ENCODE data around the gene ATRN. TPM values are rescaled to one million over a fixed set of nuclear protein-coding genes. Genes with fewer than 3 reads are reported as not detected.

Gene ATRN
- total RNA-seq, 2 experiments from 2014 or later = 8.8 to 9.1 TPM

DNA sequence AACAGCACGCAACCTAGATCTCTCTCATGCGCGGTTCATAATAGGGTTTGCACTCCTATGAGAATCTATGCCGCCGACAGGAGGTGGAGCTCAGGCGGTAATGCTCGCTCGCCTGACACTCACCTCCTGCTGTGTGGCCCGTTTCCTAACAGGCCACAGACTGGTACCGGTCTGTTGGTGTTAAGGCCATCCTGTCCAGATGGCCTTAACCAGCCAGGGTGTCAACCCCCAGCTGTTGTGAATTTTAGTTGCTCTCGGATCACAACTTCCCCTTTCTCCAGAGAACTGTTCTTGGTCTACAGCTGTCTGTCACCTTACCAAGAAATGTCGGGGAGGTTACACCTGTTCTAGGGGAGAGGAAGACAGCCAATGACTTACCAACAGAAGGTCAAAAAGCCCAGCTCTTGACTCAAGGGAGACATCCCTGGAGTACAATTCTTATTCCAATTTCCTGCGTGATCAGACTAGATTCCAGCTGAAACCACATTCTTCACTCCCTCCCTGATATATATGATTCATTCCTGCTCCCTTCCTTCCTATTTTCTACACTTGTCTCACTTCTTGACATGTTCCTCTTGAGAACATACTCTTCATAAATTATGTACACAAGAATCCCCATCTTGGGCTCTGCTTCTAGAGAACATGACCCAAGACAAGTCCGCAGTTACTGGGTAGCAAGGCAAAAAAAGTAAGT, 40.3 kb upstream of the ATRN start:
- H3K27me3 ChIP-seq (ENCODE audit: control insufficient read depth in 1 of 2, insufficient read depth in 2 of 2, low read length in 2 of 2) = peaks cover 0 to 3% of the 10 kb centered on the region in 2 experiments
- DNase-seq (peak in 2 of 14 experiments; percentile 28 to 36), ATAC-seq (ENCODE audit: poor library complexity) (no peak)
- TF ChIP-seq, protein P1, sequence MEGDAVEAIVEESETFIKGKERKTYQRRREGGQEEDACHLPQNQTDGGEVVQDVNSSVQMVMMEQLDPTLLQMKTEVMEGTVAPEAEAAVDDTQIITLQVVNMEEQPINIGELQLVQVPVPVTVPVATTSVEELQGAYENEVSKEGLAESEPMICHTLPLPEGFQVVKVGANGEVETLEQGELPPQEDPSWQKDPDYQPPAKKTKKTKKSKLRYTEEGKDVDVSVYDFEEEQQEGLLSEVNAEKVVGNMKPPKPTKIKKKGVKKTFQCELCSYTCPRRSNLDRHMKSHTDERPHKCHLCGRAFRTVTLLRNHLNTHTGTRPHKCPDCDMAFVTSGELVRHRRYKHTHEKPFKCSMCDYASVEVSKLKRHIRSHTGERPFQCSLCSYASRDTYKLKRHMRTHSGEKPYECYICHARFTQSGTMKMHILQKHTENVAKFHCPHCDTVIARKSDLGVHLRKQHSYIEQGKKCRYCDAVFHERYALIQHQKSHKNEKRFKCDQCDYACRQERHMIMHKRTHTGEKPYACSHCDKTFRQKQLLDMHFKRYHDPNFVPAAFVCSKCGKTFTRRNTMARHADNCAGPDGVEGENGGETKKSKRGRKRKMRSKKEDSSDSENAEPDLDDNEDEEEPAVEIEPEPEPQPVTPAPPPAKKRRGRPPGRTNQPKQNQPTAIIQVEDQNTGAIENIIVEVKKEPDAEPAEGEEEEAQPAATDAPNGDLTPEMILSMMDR (IDR thresholded peaks at IDR 0.05) = no peak
- no peaks in the 10 kb centered on the region for H3K9me3 ChIP-seq (ENCODE audit: control insufficient read depth in 1 of 2, insufficient read depth in 1 of 2, low read length in 2 of 2)
- POLR2A ChIA-PET = no interaction called here
- H3K9me3 Mint-ChIP-seq = no peaks in the 10 kb centered on the region
- intact Hi-C loops (cut with DNase I, micrococcal nuclease) = no loop called here
- H3K27me3 Mint-ChIP-seq = peaks cover 28% of the 10 kb centered on the region
- no peak overlapping the region for H3K4me3 ChIP-seq (ENCODE audit: low read length)
- no peaks in the 10 kb centered on the region for H3K36me3 ChIP-seq (ENCODE audit: insufficient read depth, low read length)
- no peaks in the 10 kb centered on the region for H3K4me1 ChIP-seq (ENCODE audit: insufficient read depth, low read length)
- CTCF ChIA-PET = no interaction called here
- H3K36me3 Mint-ChIP-seq (ENCODE audit: low read depth) = no peaks in the 10 kb centered on the region
- no peak overlapping the region for H3K27ac ChIP-seq (ENCODE audit: low read depth in 1 of 2, low read length in 2 of 2)
- H3K4me3 Mint-ChIP-seq = no peak overlapping the region
- H3K4me1 Mint-ChIP-seq (ENCODE audit: low read depth) = no peaks in the 10 kb centered on the region
- no peak overlapping the region for H3K27ac Mint-ChIP-seq

DNA sequence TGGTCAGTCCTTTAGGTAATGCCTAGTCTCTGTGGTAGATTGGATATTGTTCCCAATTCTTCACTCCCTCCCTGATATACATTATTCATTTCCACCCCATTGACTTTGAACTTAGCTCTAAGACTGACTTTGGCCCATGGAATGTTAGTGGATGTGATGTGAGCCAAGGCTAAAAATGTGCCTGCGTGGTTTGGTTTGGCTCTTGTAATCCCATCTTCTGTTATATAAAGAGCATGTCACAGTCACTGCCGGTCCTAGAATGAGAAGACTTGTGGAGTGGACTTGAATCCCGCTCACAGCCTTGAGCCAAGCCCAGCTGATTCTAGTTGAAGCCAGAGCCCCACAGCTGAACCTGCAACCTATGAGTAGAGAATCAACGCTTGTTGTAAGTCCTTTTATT, 39.7 kb upstream of the ATRN start:
- H3K4me3 Mint-ChIP-seq = no peak overlapping the region
- POLR2A ChIA-PET = no interaction called here
- H3K4me1 ChIP-seq (ENCODE audit: insufficient read depth, low read length) = no peaks in the 10 kb centered on the region

DNA sequence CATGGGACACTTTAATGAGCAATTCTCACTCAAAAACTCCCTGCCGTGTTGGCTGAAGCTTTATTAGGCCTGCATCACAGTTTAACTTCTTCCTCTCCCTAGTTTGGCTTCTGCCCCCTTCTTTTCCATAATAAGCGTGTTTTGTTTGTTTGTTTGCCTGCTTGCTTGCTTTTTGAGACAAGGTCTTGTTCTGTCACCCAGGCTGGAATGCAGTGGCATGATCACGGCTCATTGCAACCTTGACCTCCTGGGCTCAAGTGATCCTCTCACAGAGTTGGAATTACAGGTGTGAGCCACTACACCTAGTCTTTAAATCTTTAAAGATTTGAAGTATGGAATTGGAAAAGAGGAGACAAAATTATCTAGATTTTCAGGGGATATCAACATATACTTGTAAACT, 38.0 kb upstream of the ATRN start:
- TF ChIP-seq, protein P1 (IDR thresholded peaks at IDR 0.05) = no peak
- H3K27me3 ChIP-seq (ENCODE audit: control insufficient read depth in 1 of 2, insufficient read depth in 2 of 2, low read length in 2 of 2) = peaks cover 0 to 3% of the 10 kb centered on the region in 2 experiments

More for the DNA sequence above, 39.7 kb upstream of the ATRN start:
- Mint-ChIP-seq H3K36me3 (ENCODE audit: low read depth) (no peaks in the 10 kb centered on the region), H3K9me3 (no peaks in the 10 kb centered on the region), H3K27me3 (peaks cover 28% of the 10 kb centered on the region), H3K27ac (no peak overlapping the region), H3K4me1 (ENCODE audit: low read depth) (no peaks in the 10 kb centered on the region)
- Histone ChIP-seq H3K27ac (ENCODE audit: low read depth in 1 of 2, low read length in 2 of 2) (no peak overlapping the region), H3K9me3 (ENCODE audit: control insufficient read depth in 1 of 2, insufficient read depth in 1 of 2, low read length in 2 of 2) (no peaks in the 10 kb centered on the region), H3K27me3 (ENCODE audit: control insufficient read depth in 1 of 2, insufficient read depth in 2 of 2, low read length in 2 of 2) (peaks cover 0 to 3% of the 10 kb centered on the region in 2 experiments), H3K4me3 (ENCODE audit: low read length) (no peak overlapping the region), H3K36me3 (ENCODE audit: insufficient read depth, low read length) (no peaks in the 10 kb centered on the region)
- intact Hi-C loops (cut with DNase I, micrococcal nuclease) = no loop called here
- ATAC-seq (ENCODE audit: poor library complexity) = no peak
- TF ChIP-seq, protein P1 (IDR thresholded peaks at IDR 0.05) = no peak
- DNase-seq = no peak
- CTCF ChIA-PET = no interaction called here

More for the DNA sequence above, 38.0 kb upstream of the ATRN start:
- H3K27me3 Mint-ChIP-seq = peaks cover 21% of the 10 kb centered on the region
- Histone ChIP-seq H3K9me3 (ENCODE audit: control insufficient read depth in 1 of 2, insufficient read depth in 1 of 2, low read length in 2 of 2) (no peaks in the 10 kb centered on the region), H3K4me1 (ENCODE audit: insufficient read depth, low read length) (no peaks in the 10 kb centered on the region), H3K36me3 (ENCODE audit: insufficient read depth, low read length) (no peaks in the 10 kb centered on the region), H3K27ac (ENCODE audit: low read depth in 1 of 2, low read length in 2 of 2) (no peak overlapping the region), H3K4me3 (ENCODE audit: low read length) (no peak overlapping the region)
- no peaks in the 10 kb centered on the region for H3K9me3 Mint-ChIP-seq
- CTCF ChIA-PET = no interaction called here
- no peak for ATAC-seq (ENCODE audit: poor library complexity)
- no peak for DNase-seq
- POLR2A ChIA-PET = no interaction called here
- no peak overlapping the region for H3K27ac Mint-ChIP-seq
- no peaks in the 10 kb centered on the region for H3K36me3 Mint-ChIP-seq (ENCODE audit: low read depth)
- H3K4me1 Mint-ChIP-seq (ENCODE audit: low read depth) = no peaks in the 10 kb centered on the region
- intact Hi-C loops (cut with DNase I, micrococcal nuclease) = no loop called here
- no peak overlapping the region for H3K4me3 Mint-ChIP-seq
